ENCODE measurements around the gene PADI2.
A peak's percentile ranks its signal among the peaks of the same experiment; 100 is the strongest.

The PADI2 gene

DNA sequence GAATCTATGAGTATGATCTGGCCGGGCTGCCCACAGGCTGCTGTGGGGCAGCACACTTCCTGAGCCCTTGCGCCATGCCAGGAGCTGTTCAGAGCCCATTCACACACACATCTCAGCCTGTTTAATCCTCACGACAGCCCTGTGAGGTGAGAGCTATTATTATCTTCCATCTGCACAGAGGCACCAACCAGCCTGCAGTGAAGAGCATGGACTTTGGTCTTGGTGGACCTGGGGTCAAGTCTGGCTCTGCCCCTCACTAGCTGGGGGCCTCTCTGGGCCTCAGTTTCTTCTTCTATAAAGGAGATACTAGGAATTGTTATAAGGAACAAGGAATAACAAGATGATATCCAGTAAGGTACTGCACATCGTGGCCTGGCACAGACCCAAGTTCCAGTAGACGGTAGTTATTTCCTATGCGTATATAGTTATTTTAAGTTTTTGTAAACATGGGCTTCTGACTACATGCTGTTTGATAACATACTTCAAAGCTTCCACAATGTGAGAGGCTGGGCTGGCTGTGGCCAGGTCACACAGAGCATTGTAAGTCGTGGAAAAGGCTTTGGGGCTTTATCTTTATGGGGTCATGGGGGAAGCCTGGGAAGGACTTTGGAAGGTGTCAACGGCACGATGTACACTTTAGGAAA is 3.4 kb upstream of the PADI2 start:
- peaks cover 21% of the 10 kb centered on the region for H3K27me3 ChIP-seq (ENCODE audit: control insufficient read depth, insufficient read depth, low read length)
- no peaks in the 10 kb centered on the region for H3K9me3 ChIP-seq (ENCODE audit: control insufficient read depth, insufficient read depth, low read length)
- no peak overlapping the region for H3K4me3 ChIP-seq (ENCODE audit: low read depth, low read length)
- no peaks in the 10 kb centered on the region for H3K36me3 ChIP-seq (ENCODE audit: control insufficient read depth, insufficient read depth, low read length)
- no peak overlapping the region for H3K27ac ChIP-seq (ENCODE audit: low read depth, low read length)
- H3K4me1 ChIP-seq (ENCODE audit: control insufficient read depth, insufficient read depth, low read length): peaks cover 19% of the 10 kb centered on the region; the same call in 1 of the 2 replicates
- no peak overlapping the region for H3K9ac ChIP-seq (ENCODE audit: low read depth, low read length)

DNA sequence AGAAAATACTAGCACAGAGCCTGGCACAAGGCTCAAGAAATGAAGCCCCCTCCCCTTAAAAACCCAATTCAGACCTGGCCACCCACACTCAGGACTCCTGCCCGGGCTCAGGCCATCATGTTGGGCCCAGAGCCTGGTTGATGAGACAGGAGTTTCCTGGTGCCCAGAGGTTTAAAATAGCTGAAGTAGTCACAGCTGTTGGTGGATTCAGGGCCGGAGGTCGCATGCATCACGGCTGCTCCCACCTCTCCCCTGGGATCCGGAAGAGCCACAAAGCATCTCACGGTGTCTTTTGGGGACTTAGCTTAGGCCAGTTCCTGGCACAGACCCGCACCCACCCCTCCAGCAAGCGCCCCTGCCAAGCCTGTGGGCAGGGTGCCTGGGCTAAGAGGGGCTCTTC is 2.6 kb upstream of the PADI2 start:
- Histone ChIP-seq H3K9me3 (ENCODE audit: control insufficient read depth, insufficient read depth, low read length) (no peaks in the 10 kb centered on the region), H3K27me3 (ENCODE audit: control insufficient read depth, insufficient read depth, low read length) (peaks cover 29% of the 10 kb centered on the region), H3K4me3 (ENCODE audit: low read depth, low read length) (no peak overlapping the region), H3K9ac (ENCODE audit: low read depth, low read length) (no peak overlapping the region), H3K4me1 (ENCODE audit: control insufficient read depth, insufficient read depth, low read length) (peaks cover 19% of the 10 kb centered on the region; the same call in 1 of the 2 replicates), H3K36me3 (ENCODE audit: control insufficient read depth, insufficient read depth, low read length) (no peaks in the 10 kb centered on the region), H3K27ac (ENCODE audit: low read depth, low read length) (no peak overlapping the region)

DNA sequence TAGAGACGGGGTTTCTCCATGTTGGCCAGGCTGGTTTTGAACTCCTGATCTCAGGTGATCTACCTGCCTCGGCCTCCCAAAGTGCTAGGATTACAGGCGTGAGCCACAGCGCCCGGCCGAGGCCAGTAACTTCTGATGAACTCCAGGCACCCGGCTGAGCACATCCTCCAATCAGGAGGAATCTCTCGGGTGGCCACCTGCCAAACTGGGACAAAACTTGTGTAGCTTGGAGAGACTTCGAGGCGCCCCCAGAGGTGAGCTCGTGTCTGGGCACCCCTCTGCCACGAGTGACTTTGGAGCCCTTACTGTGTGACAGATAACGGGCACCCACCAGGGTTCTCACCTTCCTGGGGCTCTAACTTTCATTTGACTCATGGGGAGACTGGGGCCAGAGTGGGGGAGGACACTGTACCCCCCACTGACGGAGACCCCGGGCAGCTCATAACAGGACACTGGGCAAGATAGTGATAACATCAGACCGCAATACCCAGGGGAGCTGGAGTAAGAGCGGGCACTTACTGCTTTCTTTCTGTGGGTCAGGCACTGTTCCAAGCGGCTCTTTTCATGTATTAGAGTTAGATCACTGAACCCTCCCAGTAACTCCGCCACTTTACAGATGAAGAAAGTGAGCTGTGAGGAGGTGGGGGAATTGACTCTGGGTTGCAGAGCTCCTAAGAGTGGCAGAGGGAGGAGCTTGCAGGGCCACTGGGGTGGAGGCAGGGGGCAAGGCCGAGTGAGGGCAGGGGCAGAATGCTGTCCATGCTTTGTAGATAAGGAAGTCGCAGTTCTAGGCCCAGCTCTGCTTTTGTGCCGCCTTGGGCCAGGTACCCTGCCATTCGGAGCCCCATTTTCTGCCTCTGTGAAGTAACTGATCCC is 1.9 kb upstream of the PADI2 start:
- Histone ChIP-seq H3K4me3 (ENCODE audit: low read depth, low read length) (no peak overlapping the region), H3K9ac (ENCODE audit: low read depth, low read length) (no peak overlapping the region), H3K9me3 (ENCODE audit: control insufficient read depth, insufficient read depth, low read length) (no peaks in the 10 kb centered on the region), H3K4me1 (ENCODE audit: control insufficient read depth, insufficient read depth, low read length) (peaks cover 19% of the 10 kb centered on the region; the same call in 1 of the 2 replicates), H3K36me3 (ENCODE audit: control insufficient read depth, insufficient read depth, low read length) (no peaks in the 10 kb centered on the region), H3K27me3 (ENCODE audit: control insufficient read depth, insufficient read depth, low read length) (peaks cover 35% of the 10 kb centered on the region), H3K27ac (ENCODE audit: low read depth, low read length) (no peak overlapping the region)

DNA sequence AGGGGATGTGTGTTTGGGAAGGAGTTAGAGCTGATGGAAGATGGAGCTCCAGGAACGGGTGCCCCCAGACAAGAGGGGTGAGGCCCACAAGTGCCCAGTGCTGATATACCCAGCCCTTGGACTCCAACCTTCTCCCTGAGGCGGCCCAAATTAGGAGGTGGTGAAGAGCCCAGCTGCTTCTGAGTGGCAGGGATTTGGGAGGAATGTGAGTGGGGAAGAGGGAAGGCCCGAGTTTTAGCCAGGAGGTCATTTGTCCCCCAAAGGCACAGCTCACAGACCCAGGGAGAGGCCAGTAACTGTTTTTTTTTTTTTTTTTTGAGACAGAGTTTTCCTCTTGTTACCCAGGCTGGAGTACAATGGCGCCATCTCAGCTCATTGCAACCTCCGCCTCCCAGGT is 1.2 kb upstream of the PADI2 start:
- no peak overlapping the region for H3K4me3 ChIP-seq (ENCODE audit: low read depth, low read length)
- no peak overlapping the region for H3K27ac ChIP-seq (ENCODE audit: low read depth, low read length)
- H3K27me3 ChIP-seq (ENCODE audit: control insufficient read depth, insufficient read depth, low read length): peaks cover 41% of the 10 kb centered on the region
- peaks cover 19% of the 10 kb centered on the region; the same call in 1 of the 2 replicates for H3K4me1 ChIP-seq (ENCODE audit: control insufficient read depth, insufficient read depth, low read length)
- H3K9me3 ChIP-seq (ENCODE audit: control insufficient read depth, insufficient read depth, low read length): no peaks in the 10 kb centered on the region
- H3K36me3 ChIP-seq (ENCODE audit: control insufficient read depth, insufficient read depth, low read length): no peaks in the 10 kb centered on the region
- H3K9ac ChIP-seq (ENCODE audit: low read depth, low read length): no peak overlapping the region

DNA sequence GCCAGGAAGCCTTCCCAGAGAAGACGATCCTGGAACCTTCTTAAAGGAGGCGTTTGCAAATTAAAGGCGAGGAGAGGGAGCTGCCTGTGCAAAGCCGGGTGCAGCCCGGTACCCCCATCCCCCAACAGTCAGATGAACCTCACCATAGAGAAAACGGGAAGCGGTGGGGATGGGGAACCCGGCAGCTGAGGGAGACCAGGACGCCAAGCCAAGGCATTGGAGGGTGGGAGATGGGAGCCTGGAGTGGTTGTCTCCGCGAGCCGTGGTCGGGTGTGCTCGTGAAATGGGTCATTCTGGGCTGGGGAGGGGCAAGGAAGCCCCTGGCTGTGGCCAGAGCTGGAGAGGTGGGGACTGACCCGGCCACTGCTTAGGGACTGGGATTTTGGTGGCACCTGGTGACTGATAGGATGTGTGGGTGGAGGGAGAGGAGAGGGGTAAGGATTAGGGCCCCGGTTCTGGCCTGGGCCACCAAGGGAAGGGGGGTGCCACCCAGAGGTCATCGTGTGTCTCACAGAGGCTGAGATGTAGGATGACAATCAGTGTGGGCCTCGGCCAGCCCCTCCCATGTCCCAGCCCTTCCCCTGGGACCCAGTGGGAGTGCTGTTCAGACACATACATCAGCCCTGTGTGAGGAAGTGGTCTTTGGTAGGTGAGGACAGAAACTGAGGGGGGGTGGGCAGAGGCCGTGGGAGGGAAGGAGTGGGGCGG is 676 bp upstream of the PADI2 start:
- peaks cover 19% of the 10 kb centered on the region; the same call in 1 of the 2 replicates for H3K4me1 ChIP-seq (ENCODE audit: control insufficient read depth, insufficient read depth, low read length)
- H3K36me3 ChIP-seq (ENCODE audit: control insufficient read depth, insufficient read depth, low read length): no peaks in the 10 kb centered on the region
- peak overlapping the region; percentile 78 for H3K4me3 ChIP-seq (ENCODE audit: low read depth, low read length)
- peaks cover 42% of the 10 kb centered on the region for H3K27me3 ChIP-seq (ENCODE audit: control insufficient read depth, insufficient read depth, low read length)
- H3K9me3 ChIP-seq (ENCODE audit: control insufficient read depth, insufficient read depth, low read length): no peaks in the 10 kb centered on the region
- no peak overlapping the region for H3K9ac ChIP-seq (ENCODE audit: low read depth, low read length)
- H3K27ac ChIP-seq (ENCODE audit: low read depth, low read length): no peak overlapping the region

DNA sequence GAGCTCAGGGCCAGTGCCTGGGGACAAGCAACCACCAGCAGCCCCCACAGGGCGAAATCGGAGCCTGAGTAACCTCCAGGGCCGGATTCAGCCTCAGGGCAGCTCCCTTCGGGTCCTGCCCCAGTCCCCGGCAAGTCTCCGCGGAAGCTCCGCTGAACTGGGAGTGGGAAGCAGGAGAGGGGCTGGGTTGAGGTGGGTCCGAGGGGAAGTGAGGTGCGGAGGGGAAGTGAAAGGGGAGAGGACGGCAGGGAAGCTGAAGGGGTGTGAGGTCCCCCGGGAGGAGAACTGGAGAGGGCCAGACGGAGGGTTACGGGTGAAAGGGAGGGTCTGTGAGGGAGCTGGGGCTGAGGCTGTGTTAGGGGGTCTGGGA is 560 bp downstream of the PADI2 start:
- Histone ChIP-seq H3K9ac (ENCODE audit: low read depth, low read length) (no peak overlapping the region), H3K9me3 (ENCODE audit: control insufficient read depth, insufficient read depth, low read length) (no peaks in the 10 kb centered on the region), H3K4me1 (ENCODE audit: control insufficient read depth, insufficient read depth, low read length) (peaks cover 19% of the 10 kb centered on the region; the same call in 1 of the 2 replicates), H3K4me3 (ENCODE audit: low read depth, low read length) (peak overlapping the region; percentile 78), H3K27ac (ENCODE audit: low read depth, low read length) (no peak overlapping the region), H3K27me3 (ENCODE audit: control insufficient read depth, insufficient read depth, low read length) (peaks cover 42% of the 10 kb centered on the region), H3K36me3 (ENCODE audit: control insufficient read depth, insufficient read depth, low read length) (no peaks in the 10 kb centered on the region)

DNA sequence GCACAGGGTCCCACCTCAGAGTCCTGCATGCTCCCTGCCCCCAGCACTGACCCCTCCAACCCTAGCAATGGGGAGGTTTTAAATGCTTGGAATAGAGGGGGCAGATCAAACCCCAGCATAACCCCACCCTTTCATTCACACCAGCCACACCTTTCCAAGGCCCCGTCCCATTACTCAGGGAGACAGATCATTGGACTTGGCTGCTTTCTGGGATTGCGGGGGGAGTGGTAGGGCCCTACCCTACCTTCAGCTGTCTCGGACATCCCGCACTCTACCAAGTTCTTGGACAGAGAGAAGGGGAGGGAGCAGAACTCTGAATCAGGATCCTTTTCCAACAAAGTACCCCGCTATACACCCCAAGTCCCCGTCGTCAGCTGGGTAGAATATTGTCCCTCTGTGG is 983 bp downstream of the PADI2 start:
- peak overlapping the region; percentile 78 for H3K4me3 ChIP-seq (ENCODE audit: low read depth, low read length)
- H3K9me3 ChIP-seq (ENCODE audit: control insufficient read depth, insufficient read depth, low read length): no peaks in the 10 kb centered on the region
- no peak overlapping the region for H3K9ac ChIP-seq (ENCODE audit: low read depth, low read length)
- H3K4me1 ChIP-seq (ENCODE audit: control insufficient read depth, insufficient read depth, low read length): peaks cover 19% of the 10 kb centered on the region; the same call in 1 of the 2 replicates
- no peaks in the 10 kb centered on the region for H3K36me3 ChIP-seq (ENCODE audit: control insufficient read depth, insufficient read depth, low read length)
- H3K27me3 ChIP-seq (ENCODE audit: control insufficient read depth, insufficient read depth, low read length): peaks cover 42% of the 10 kb centered on the region
- H3K27ac ChIP-seq (ENCODE audit: low read depth, low read length): no peak overlapping the region

DNA sequence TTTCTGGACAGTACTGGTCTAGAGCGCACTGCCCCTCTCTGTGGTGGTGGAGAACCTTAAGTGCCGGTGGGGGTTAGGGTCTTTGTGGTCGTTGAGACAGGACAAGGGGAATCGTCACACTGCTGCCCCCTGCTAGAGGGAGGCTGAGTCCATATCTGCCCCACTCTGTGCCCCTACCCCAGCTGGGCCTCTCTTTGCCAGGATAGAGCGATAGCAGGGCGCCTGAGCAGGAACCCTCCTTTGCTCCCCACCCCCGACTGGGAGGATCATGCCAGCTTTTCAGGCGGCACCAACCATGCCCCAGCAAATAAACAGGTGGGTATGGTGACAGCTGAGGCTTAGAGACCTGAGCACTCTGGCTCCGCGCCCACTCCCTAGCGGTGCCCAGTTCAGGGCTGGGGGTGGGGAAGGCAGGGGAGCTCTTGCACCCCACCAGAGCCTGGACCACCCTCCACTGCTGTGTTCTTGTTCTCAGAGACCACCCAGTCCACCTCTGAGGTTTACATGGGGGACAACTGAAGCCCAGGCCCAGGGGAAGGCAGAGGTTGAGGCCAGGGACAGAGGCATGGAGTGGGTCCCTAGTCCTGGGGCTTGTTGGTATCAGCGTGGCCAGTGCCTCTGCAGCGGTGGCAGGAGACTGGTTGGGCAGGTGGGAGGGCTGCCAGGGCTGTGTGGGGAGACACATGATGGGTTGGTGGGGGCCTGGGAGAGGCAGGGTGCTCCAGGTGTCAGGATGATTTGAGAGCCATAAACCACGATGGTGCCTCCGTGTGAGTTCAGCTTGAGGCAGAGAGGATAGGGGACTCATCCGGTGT is 1.6 kb downstream of the PADI2 start:
- Histone ChIP-seq H3K4me1 (ENCODE audit: control insufficient read depth, insufficient read depth, low read length) (peaks cover 19% of the 10 kb centered on the region; the same call in 1 of the 2 replicates), H3K27me3 (ENCODE audit: control insufficient read depth, insufficient read depth, low read length) (peaks cover 42% of the 10 kb centered on the region)

DNA sequence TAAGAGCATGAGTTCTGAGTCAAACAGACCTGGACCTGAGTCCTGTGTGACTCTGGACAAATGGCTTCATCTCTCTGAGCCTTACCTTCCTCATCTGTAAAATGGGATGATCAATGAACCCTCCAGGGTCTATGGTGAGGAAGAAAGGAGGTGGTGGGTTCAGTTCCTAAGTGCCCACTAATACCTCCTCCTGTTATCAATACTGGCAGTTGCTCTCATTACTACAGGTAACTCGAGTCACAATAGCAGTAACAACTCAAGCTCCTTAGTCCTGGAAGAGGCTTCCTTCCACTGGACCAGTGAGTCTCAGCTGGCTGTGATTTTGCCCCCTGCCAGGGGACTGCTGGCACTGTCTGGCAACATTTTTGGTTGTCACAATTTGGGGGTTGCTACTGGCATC is 2.6 kb downstream of the PADI2 start:
- Histone ChIP-seq H3K27ac (ENCODE audit: low read depth, low read length) (no peak overlapping the region), H3K9me3 (ENCODE audit: control insufficient read depth, insufficient read depth, low read length) (no peaks in the 10 kb centered on the region), H3K4me3 (ENCODE audit: low read depth, low read length) (no peak overlapping the region), H3K9ac (ENCODE audit: low read depth, low read length) (no peak overlapping the region), H3K27me3 (ENCODE audit: control insufficient read depth, insufficient read depth, low read length) (peaks cover 42% of the 10 kb centered on the region), H3K36me3 (ENCODE audit: control insufficient read depth, insufficient read depth, low read length) (no peaks in the 10 kb centered on the region), H3K4me1 (ENCODE audit: control insufficient read depth, insufficient read depth, low read length) (peaks cover 15% of the 10 kb centered on the region; the same call in 1 of the 2 replicates)

More for the DNA sequence above, 1.6 kb downstream of the PADI2 start:
- Histone ChIP-seq H3K9ac (ENCODE audit: low read depth, low read length) (no peak overlapping the region), H3K36me3 (ENCODE audit: control insufficient read depth, insufficient read depth, low read length) (no peaks in the 10 kb centered on the region), H3K9me3 (ENCODE audit: control insufficient read depth, insufficient read depth, low read length) (no peaks in the 10 kb centered on the region), H3K4me3 (ENCODE audit: low read depth, low read length) (no peak overlapping the region), H3K27ac (ENCODE audit: low read depth, low read length) (no peak overlapping the region)

DNA sequence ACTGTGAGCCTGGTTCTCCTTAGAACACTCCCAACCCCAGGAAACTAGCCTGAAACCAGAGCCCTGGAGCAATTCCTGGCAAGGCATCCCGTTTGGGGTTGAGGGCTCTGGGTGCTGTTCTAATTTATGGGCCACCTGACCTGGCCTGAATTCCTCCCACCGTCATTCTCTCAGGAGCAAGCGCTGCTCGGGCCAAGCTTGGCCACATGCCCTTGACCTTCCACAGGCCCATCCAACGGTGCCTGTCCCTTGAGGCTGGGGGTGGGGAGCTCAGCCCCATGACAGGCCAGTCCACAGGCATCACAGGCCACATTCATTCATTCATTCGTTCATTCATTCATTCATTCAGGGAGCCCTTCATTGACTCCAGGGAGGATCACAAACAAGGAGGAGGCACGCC is 5.3 kb downstream of the PADI2 start:
- no peak overlapping the region for H3K4me3 ChIP-seq (ENCODE audit: low read depth, low read length)
- H3K9ac ChIP-seq (ENCODE audit: low read depth, low read length): no peak overlapping the region
- 0 out of 2 replicates have a peak, but pooled peaks cover 4% of the 10 kb centered on the region for H3K4me1 ChIP-seq (ENCODE audit: control insufficient read depth, insufficient read depth, low read length)
- peaks cover 34% of the 10 kb centered on the region for H3K27me3 ChIP-seq (ENCODE audit: control insufficient read depth, insufficient read depth, low read length)
- H3K27ac ChIP-seq (ENCODE audit: low read depth, low read length): no peak overlapping the region
- no peaks in the 10 kb centered on the region for H3K9me3 ChIP-seq (ENCODE audit: control insufficient read depth, insufficient read depth, low read length)
- H3K36me3 ChIP-seq (ENCODE audit: control insufficient read depth, insufficient read depth, low read length): no peaks in the 10 kb centered on the region

All from HUES48 (cell line).